ENCODE measurements around the gene ADRA2B.
"Not testable (repeated sequence)": the region's sequence is repeated elsewhere in the genome, so short reads cannot be mapped to it uniquely, and the experiment has no call there.

The ADRA2B gene

DNA sequence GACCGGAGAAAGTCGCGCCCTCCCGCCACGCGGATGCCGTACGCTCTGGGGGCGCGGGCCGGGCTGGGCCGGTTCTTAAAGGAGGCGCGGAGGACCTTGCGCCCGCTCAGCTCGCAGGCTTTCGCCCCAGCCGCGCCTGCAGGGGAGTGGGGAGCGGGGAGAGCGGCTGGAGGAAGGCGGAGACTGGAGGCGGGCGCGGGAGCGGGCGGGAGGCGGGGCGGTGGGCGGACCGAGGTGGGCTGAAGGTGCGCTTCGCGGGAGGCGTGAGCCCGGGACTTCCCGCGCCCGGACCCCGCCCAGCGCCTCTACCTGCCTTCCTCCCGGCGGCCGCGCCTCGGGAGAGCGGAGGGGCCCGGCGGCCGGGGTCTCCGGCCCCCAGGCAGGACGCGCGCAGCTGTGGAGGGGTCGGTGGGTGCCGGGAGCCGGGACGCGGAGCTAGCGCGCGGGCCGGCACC, at the start of gene ADRA2B:
Gene ADRA2B, minus strand, starts transcription at position 148 of the 455 bp plus-strand sequence. CDS start 422 bp downstream, outside the sequence.
- DNase-seq: no peak
- Histone ChIP-seq H3K4me3 (ENCODE audit: low read depth, low read length) (peak within 1 kb of the TSS; percentile 20), H3K27ac (no peak within 1 kb of the TSS), H3K36me3 (replicated peaks) (no peaks in the 10 kb centered on the region), H3K27me3 (replicated peaks) (peaks cover 37% of the 10 kb centered on the region)
- in situ Hi-C loops (cut with HindIII; ENCODE audit: low pct_ligation_motif_present, low sequenced_read_pairs): no loop called here
- TF ChIP-seq, protein P1, sequence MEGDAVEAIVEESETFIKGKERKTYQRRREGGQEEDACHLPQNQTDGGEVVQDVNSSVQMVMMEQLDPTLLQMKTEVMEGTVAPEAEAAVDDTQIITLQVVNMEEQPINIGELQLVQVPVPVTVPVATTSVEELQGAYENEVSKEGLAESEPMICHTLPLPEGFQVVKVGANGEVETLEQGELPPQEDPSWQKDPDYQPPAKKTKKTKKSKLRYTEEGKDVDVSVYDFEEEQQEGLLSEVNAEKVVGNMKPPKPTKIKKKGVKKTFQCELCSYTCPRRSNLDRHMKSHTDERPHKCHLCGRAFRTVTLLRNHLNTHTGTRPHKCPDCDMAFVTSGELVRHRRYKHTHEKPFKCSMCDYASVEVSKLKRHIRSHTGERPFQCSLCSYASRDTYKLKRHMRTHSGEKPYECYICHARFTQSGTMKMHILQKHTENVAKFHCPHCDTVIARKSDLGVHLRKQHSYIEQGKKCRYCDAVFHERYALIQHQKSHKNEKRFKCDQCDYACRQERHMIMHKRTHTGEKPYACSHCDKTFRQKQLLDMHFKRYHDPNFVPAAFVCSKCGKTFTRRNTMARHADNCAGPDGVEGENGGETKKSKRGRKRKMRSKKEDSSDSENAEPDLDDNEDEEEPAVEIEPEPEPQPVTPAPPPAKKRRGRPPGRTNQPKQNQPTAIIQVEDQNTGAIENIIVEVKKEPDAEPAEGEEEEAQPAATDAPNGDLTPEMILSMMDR (IDR thresholded peaks at IDR 0.05; ENCODE audit: low read depth, low read length, missing control alignments): no peak

DNA sequence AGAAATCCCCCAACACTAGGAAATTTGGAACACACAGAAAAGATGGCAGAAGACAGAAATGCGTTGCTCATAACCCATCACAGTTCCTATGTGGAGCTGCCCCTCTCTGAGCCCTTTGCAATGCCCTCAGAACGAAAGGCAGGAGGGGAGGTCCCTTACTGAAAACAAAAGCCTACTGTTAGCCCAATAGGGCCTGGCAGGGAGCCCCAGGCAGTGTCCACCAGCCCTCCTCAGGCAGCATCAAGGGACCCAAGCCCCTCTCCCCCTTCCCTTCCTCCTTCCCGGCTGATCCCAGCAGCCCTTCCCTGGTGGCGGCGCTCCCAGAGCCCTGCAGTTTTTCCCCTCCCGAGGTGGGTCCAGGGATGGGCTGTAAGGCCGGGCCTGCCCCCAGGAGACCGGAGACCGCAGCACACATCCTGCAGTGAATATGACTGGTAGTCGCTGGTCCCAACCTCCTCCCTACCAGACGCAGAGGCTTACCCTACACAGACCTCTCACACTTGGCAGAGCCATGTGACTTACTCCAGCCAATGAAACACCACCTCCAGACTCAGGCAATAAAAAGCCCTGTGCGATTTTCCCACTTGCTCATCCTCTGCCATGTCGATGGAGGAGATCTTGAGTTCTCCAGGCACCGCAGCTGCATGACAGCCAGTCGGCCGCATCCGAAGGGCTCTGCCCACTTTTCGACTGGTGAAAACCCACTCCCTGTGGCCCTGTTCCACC, 48.3 kb upstream of the ADRA2B start:
- in situ Hi-C loops (cut with HindIII; ENCODE audit: low pct_ligation_motif_present, low sequenced_read_pairs): no loop called here
- no peaks in the 10 kb centered on the region for H3K36me3 ChIP-seq (replicated peaks)
- H3K27me3 ChIP-seq (replicated peaks): no peaks in the 10 kb centered on the region
- H3K27ac ChIP-seq: no peak overlapping the region
- no peak overlapping the region for H3K4me3 ChIP-seq (ENCODE audit: low read depth, low read length)
- DNase-seq: no peak
- TF ChIP-seq, protein P1 (IDR thresholded peaks at IDR 0.05; ENCODE audit: low read depth, low read length, missing control alignments): no peak

DNA sequence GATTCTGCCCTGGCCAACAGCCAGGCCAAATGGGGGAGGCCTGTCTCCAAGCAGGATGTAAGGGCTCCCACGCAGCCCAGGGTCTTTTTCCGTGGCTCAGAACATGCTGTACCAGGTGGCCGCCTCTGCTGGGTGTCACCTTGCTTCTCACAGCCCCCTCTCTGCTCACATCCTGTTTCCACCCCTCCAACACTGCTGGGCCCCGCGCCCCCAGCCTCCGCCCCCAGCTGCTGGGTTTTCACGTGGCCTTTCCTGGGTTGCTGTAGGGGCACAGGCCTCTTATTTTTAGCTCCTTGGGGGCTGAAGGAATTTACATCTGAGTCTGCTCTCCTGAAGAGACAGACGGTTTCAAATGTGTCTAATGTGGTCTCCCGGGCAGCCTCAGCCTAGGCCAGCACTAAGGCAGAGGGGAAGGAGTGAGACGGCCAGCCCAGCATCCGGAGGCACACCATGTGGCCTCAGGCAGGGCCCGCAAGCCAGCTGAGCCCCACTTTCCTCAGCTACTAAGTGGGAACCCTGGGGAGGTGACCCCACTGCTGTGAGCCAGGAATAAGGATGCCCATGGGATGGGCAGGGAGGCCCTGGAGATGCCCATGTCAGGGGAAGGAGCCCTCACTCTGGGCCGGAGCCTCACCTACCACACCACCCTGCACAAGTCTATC, 47.5 kb upstream of the ADRA2B start:
- TF ChIP-seq, protein P1 (IDR thresholded peaks at IDR 0.05; ENCODE audit: low read depth, low read length, missing control alignments): no peak
- no peak overlapping the region for H3K27ac ChIP-seq
- DNase-seq: no peak
- H3K4me3 ChIP-seq (ENCODE audit: low read depth, low read length): no peak overlapping the region
- H3K36me3 ChIP-seq (replicated peaks): no peaks in the 10 kb centered on the region
- H3K27me3 ChIP-seq (replicated peaks): no peaks in the 10 kb centered on the region
- in situ Hi-C loops (cut with HindIII; ENCODE audit: low pct_ligation_motif_present, low sequenced_read_pairs): no loop called here

DNA sequence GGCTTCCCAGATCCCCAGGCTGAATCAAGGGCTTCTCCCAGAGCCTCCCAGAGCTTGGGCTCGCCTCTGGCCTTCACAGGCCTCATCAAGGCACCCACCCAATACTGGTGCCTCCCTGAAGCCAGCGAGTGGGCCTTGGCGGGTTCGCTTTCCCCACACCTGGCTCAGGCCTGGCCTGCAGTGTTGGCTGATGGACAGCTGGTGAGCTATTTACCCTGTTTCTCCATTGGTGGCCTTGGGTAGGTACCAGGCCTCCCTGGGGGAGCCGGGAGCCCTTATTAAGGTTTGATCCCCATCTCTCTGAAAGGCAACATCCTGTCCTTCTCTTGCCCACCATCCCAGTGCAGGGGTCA, 47.0 kb upstream of the ADRA2B start:
- H3K36me3 ChIP-seq (replicated peaks): no peaks in the 10 kb centered on the region
- no peaks in the 10 kb centered on the region for H3K27me3 ChIP-seq (replicated peaks)
- in situ Hi-C loops (cut with HindIII; ENCODE audit: low pct_ligation_motif_present, low sequenced_read_pairs): no loop called here
- no peak for DNase-seq
- no peak overlapping the region for H3K27ac ChIP-seq
- TF ChIP-seq, protein P1 (IDR thresholded peaks at IDR 0.05; ENCODE audit: low read depth, low read length, missing control alignments): no peak
- no peak overlapping the region for H3K4me3 ChIP-seq (ENCODE audit: low read depth, low read length)

DNA sequence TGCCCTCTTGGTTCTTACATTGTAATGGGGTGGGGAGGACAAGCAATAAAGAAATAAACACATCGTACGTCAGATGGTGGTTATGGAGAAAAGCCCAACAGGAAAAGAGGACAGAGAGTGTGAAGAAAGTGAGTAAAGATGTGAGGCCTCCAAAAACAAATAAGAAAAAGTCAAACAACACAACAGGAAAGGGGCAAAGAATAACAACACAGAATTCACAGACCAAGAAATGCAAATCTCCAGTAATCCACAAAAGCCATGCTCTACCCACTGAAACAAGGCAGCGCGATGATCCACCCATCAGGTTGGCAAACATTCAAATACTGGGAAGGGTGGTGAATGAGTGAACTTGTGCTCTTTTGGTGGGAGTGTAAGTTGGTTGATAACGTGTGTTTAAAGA, 45.5 kb upstream of the ADRA2B start:
- no peaks in the 10 kb centered on the region for H3K36me3 ChIP-seq (replicated peaks)
- in situ Hi-C loops (cut with HindIII; ENCODE audit: low pct_ligation_motif_present, low sequenced_read_pairs): no loop called here
- H3K27me3 ChIP-seq (replicated peaks): no peaks in the 10 kb centered on the region
- H3K27ac ChIP-seq: no peak overlapping the region
- no peak for DNase-seq
- TF ChIP-seq, protein P1 (IDR thresholded peaks at IDR 0.05; ENCODE audit: low read depth, low read length, missing control alignments): no peak
- H3K4me3 ChIP-seq (ENCODE audit: low read depth, low read length): no peak overlapping the region

DNA sequence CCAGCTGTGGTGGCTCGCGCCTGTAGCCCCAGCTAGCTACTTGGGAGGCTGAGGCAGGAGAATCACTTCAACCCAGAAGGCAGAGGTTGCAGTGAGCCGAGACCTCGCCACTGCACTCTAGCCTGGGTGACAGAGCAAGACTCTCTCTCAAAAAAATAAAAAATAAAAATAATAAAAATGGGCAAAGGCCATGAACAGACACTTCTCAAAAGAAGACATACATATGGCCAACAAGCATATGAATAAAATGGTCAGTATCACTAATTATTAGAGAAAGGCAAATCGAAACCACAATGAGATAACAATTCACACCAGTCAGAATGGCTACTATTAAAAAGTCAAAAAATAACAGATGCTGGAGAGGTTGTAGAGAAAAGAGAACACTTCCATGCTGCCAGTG, 44.0 kb upstream of the ADRA2B start:
- in situ Hi-C loops (cut with HindIII; ENCODE audit: low pct_ligation_motif_present, low sequenced_read_pairs): not testable (repeated sequence)

More for the DNA sequence above, 44.0 kb upstream of the ADRA2B start:
- H3K36me3 ChIP-seq (replicated peaks); DNase-seq; H3K4me3 ChIP-seq (ENCODE audit: low read depth, low read length); H3K27ac ChIP-seq; H3K27me3 ChIP-seq (replicated peaks): not testable (repeated sequence)
